ENCODE results near the gene JARID2. TPM values are rescaled to one million over a fixed set of nuclear protein-coding genes. Genes with fewer than 3 reads are reported as not detected.

JARID2 gene
- total RNA-seq, 1 donor from 2014 or later, result 13.8 TPM

DNA sequence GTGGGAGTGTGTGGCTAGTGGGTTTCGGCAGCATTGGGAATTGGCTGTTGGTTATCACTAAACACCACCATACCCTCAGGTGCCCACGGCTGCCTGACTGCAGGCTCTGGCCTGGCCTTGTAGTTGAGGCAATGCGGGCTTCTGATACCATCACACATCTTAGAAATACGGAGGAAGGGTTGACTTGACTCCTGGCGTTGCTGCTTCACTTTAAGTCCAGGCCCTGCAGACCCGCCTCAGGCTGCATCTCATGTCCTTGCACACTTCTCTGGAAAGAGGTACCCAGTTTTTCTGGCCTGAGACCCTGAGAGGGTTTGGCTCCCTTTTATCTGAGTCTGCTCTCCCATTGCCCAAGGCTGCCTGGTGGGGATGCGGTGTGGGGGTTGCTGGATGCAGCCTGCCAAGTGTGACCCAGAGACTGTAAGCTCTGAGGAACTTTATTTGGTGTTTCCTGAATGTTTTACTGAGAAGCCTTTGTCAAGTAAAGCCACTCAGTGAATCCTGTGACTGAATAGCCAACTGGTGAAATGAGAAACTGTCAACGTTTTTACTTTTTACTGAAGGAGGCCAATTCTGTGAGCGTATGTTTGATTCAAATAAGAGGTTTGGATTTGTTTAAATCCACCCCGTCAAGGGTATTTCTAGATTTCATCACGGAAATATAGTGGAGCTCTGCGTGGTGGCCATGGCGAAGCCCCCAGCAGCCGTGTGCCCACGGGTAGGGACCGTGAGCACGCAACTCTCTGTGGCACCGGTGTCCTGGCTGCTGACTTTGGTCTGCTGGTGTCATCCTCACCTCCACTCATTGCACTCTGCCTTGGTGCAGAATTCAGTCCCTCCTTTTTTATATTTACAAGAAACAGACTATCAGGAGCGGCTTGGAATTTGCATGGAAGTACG is 256.8 kb downstream of the JARID2 start:
- peak; percentile 51 for DNase-seq (ENCODE audit: low spot score)

GRCh38 chr6:15503346-15503680 is 257.4 kb downstream of the JARID2 start:
- peak; percentile 39 for DNase-seq (ENCODE audit: low spot score)

DNA sequence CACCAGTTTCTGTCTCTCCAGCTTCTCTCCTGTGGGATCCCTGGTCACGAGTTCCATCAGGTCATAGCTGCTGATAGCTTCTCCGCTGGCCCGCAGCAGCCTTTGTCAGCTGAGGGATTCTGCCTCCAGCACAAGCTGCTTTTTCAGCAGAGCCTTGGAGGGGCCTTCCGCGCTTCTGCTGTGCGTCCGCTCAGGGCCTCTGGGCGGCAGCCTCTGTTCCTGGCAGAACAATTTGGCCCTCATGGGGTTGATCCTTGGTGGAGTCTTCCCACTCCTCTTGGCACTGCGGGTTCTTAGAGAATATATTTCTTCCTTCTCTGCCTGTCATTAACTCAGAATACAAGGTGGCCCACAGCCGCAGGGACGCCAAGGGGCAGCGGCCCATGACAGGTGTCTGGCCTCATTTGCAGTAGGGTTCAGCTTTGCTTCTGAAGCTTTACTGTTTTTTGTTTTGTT is 258.2 kb downstream of the JARID2 start:
- peak; percentile 88 for DNase-seq (ENCODE audit: low spot score)

- DNase-seq (ENCODE audit: low spot score), result peak; percentile 76
Observed at GRCh38 chr6:15504581-15505350, 258.9 kb downstream of the JARID2 start.

- DNase-seq (ENCODE audit: low spot score), result peak; percentile 79
Observed at GRCh38 chr6:15505463-15505918, 259.6 kb downstream of the JARID2 start.

GRCh38 chr6:15506066-15506465 is 260.2 kb downstream of the JARID2 start:
- peak; percentile 45 for DNase-seq (ENCODE audit: low spot score)

- DNase-seq (ENCODE audit: low spot score), result peak; percentile 43
Observed at GRCh38 chr6:15507221-15507620, 261.4 kb downstream of the JARID2 start.

DNA sequence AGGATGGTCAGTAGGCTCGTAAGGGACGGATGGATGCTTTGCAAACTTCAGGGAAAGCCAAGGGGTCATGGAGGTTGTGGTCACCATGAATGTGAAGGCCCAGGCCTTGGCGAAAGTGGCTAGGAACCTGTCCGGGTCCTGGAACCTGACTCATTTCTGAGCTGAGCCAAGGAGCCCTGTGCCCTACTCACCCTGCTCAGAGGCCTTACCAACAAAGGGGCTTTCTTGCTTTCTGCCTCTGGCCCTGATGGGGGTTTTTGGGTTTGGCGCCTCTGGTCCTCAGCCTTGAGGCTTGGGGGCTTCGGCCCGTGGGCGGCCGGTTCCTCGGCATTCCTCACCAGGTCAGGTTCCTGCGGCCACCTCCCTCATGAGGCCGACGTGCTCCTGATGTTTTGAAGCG is 261.9 kb downstream of the JARID2 start:
- peak; percentile 71 for DNase-seq (ENCODE audit: low spot score)

- DNase-seq (ENCODE audit: low spot score), result peak; percentile 68
Observed at GRCh38 chr6:15508441-15508871, 262.6 kb downstream of the JARID2 start.

GRCh38 chr6:15508931-15509330 is 263.1 kb downstream of the JARID2 start:
- peak; percentile 68 for DNase-seq (ENCODE audit: low spot score)

DNA sequence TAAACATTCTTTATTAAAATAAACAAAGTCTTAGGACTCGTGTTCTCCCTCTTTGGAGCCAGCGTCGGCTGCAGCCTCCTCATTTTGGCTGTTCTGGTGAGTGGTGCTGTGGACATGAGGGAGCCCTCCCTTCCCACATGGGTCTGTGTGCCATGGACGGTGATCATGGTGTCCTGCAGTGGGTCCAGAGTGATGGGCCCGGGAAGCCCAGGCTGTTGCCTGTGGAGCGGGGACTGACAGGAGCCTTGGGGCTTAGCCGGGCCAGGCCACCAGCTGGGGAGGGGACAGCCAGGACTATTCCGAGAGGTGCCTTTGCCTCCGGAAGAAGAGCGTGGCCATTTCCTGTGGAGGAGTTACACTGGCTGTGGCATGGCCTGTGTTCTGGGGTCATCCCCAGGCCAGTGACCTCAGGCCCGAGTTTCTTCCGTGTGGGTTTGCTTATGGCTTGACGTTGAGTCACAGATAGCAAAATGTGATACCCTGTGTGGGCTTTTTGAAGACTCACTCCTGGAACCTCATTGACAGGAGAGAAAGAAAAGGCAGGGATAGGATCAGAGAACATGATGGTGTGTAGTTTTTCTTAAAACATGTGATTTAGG is 263.6 kb downstream of the JARID2 start:
- peak; percentile 83 for DNase-seq (ENCODE audit: low spot score)

- DNase-seq (ENCODE audit: low spot score), result no peak
Observed at GRCh38 chr6:15510121-15510520, 264.3 kb downstream of the JARID2 start.

- no peak for DNase-seq (ENCODE audit: low spot score)
Observed at GRCh38 chr6:15510536-15511247, 264.8 kb downstream of the JARID2 start.

DNA sequence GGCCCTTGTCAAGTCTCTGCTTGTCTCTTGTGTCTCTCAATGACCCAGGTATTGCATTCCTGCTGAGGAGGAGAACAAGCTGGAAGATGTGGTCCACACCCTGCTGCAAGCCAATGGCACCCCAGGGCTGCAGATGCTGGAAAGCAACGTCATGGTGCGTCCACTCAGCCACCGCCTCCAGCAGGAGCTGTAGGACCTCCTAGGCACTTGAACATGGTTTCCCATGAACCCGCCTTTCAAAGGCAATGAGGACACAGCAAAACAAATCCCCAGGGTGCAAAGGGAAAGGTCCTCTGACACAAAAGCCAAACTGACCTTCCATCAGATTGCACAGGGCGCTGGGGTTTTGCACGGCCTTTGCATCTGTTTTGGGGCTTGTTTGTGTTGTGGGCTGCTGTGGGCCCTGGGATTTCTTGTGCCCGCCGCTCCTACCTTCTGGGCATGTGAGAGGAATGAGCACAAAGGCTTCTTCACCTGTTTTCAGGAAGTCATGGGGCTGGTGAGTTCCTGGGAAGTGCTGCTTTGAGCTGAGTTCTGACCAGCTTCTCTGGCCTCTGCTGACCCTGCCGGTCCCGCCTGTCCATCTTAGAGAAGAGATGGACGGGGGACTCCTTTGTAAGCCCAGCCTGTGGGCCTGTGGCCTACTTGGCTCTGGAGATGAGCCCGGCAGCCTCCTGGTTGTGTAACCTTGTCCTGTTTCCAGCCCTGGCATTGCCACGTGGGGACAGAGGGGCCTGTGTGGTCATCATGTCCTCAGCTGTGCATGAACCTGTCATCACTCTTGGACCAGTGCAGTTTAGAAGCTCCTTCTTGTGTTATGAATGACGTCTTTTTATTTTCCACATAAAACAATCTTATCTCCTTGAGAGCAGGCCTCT is 265.6 kb downstream of the JARID2 start:
- DNase-seq (ENCODE audit: low spot score), result no peak

GRCh38 chr6:15512126-15512525 is 266.3 kb downstream of the JARID2 start:
- no peak for DNase-seq (ENCODE audit: low spot score)

DNA sequence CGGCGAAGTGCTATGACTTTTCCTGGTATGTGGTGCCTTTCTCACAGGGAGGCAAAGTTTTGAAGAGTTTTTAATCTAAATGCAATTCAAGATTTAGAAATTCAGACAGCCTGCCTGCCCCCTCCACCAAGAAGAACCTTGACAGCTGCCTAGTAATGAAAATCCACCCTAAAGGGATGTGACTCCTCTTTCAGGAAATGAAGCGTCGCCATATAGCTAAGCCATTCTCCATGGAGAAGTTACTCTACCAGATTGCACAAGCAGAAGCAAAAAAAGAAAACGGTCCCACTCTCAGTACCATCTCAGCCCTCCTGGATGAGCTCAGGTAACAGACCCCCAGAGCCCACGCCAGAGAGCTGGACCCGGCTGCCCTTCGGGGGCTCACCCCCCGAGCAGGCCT is 266.9 kb downstream of the JARID2 start:
- DNase-seq (ENCODE audit: low spot score), result no peak

GRCh38 chr6:15513131-15513771 is 267.4 kb downstream of the JARID2 start:
- no peak for DNase-seq (ENCODE audit: low spot score)

GRCh38 chr6:15513801-15514711 is 268.2 kb downstream of the JARID2 start:
- DNase-seq (ENCODE audit: low spot score), result no peak
